ENCODE results near the gene CMKLR1. TPM values are rescaled to one million over a fixed set of nuclear protein-coding genes. Genes with fewer than 3 reads are reported as not detected.

The CMKLR1 gene
- total RNA-seq, 2 experiments from 2014 or later: not detected

GRCh38 chr12:108303703-108304102 is 35.4 kb downstream of the CMKLR1 start:
- Mint-ChIP-seq H3K4me3 (no peak overlapping the region), H3K27me3 (peaks cover 18% of the 10 kb centered on the region), H3K4me1 (peaks cover 50% of the 10 kb centered on the region), H3K27ac (no peak overlapping the region), H3K36me3 (ENCODE audit: low read depth) (no peaks in the 10 kb centered on the region), H3K9me3 (no peaks in the 10 kb centered on the region)
- ChIA-PET CTCF (no interaction called here), POLR2A (no interaction called here)
- DNase-seq: no peak

- H3K27ac Mint-ChIP-seq: no peak overlapping the region
- ChIA-PET CTCF (no interaction called here), POLR2A (no interaction called here)
- no peaks in the 10 kb centered on the region for H3K36me3 Mint-ChIP-seq (ENCODE audit: low read depth)
- no peaks in the 10 kb centered on the region for H3K9me3 Mint-ChIP-seq
- no peak for DNase-seq
- peaks cover 55% of the 10 kb centered on the region for H3K4me1 Mint-ChIP-seq
- H3K4me3 Mint-ChIP-seq: no peak overlapping the region
- peaks cover 18% of the 10 kb centered on the region for H3K27me3 Mint-ChIP-seq
Observed at GRCh38 chr12:108302403-108303311, 36.5 kb downstream of the CMKLR1 start.

GRCh38 chr12:108302016-108302402 is 37.1 kb downstream of the CMKLR1 start:
- no peak for DNase-seq
- Mint-ChIP-seq H3K9me3 (no peaks in the 10 kb centered on the region), H3K36me3 (ENCODE audit: low read depth) (no peaks in the 10 kb centered on the region), H3K4me3 (no peak overlapping the region), H3K27me3 (peaks cover 18% of the 10 kb centered on the region), H3K4me1 (peaks cover 55% of the 10 kb centered on the region), H3K27ac (no peak overlapping the region)
- ChIA-PET POLR2A (no interaction called here), CTCF (no interaction called here)

GRCh38 chr12:108301346-108301745 is 37.8 kb downstream of the CMKLR1 start:
- Mint-ChIP-seq H3K9me3 (no peaks in the 10 kb centered on the region), H3K27me3 (peaks cover 17% of the 10 kb centered on the region), H3K4me1 (peaks cover 54% of the 10 kb centered on the region), H3K4me3 (no peak overlapping the region), H3K27ac (no peak overlapping the region), H3K36me3 (ENCODE audit: low read depth) (no peaks in the 10 kb centered on the region)
- DNase-seq: no peak
- ChIA-PET POLR2A (interaction anchor here (0.8 to 1.0 kb wide), 2 partner anchors 27 to 34 kb away, joined by 3 read pairs; no protein-coding TSS in a partner anchor), CTCF (no interaction called here)

- Mint-ChIP-seq H3K9me3 (no peaks in the 10 kb centered on the region), H3K27me3 (peaks cover 16% of the 10 kb centered on the region), H3K4me3 (no peak overlapping the region)
Observed at GRCh38 chr12:108299980-108300696, 39.0 kb downstream of the CMKLR1 start.

GRCh38 chr12:108299516-108299915 is 39.6 kb downstream of the CMKLR1 start:
- POLR2A ChIA-PET: no interaction called here
- CTCF ChIA-PET: no interaction called here
- Mint-ChIP-seq H3K36me3 (ENCODE audit: low read depth) (no peaks in the 10 kb centered on the region), H3K27ac (no peak overlapping the region), H3K27me3 (peaks cover 10% of the 10 kb centered on the region), H3K9me3 (no peaks in the 10 kb centered on the region), H3K4me1 (peaks cover 52% of the 10 kb centered on the region), H3K4me3 (no peak overlapping the region)
- DNase-seq: no peak

More at GRCh38 chr12:108299980-108300696, 39.0 kb downstream of the CMKLR1 start:
- CTCF ChIA-PET: no interaction called here
- no peak for DNase-seq
- Mint-ChIP-seq H3K27ac (no peak overlapping the region), H3K4me1 (peaks cover 52% of the 10 kb centered on the region), H3K36me3 (ENCODE audit: low read depth) (no peaks in the 10 kb centered on the region)
- POLR2A ChIA-PET: interaction anchor here (0.8 to 1.0 kb wide), 2 partner anchors 29 to 35 kb away, joined by 3 read pairs; no protein-coding TSS in a partner anchor

- CTCF ChIA-PET: interaction anchor here (1.6 kb wide), 1 partner anchor 158 kb away, joined by 3 read pairs; no protein-coding TSS in a partner anchor
- DNase-seq: no peak
- peak overlapping the region; percentile 84 for H3K27ac Mint-ChIP-seq
- no peak overlapping the region for H3K4me3 Mint-ChIP-seq
- POLR2A ChIA-PET: interaction anchor here (3.1 kb wide), 1 partner anchor 14 kb away, joined by 21 read pairs; no protein-coding TSS in a partner anchor
- H3K9me3 Mint-ChIP-seq: no peaks in the 10 kb centered on the region
- peaks cover 5% of the 10 kb centered on the region for H3K27me3 Mint-ChIP-seq
- H3K4me1 Mint-ChIP-seq: peaks cover 52% of the 10 kb centered on the region
- H3K36me3 Mint-ChIP-seq (ENCODE audit: low read depth): no peaks in the 10 kb centered on the region
Observed at GRCh38 chr12:108298761-108299275, 40.3 kb downstream of the CMKLR1 start.

- Mint-ChIP-seq H3K9me3 (no peaks in the 10 kb centered on the region), H3K27ac (peak overlapping the region; percentile 84), H3K4me1 (peaks cover 52% of the 10 kb centered on the region), H3K4me3 (no peak overlapping the region), H3K36me3 (ENCODE audit: low read depth) (no peaks in the 10 kb centered on the region), H3K27me3 (peaks cover 5% of the 10 kb centered on the region)
- peak; percentile 21 for DNase-seq
- POLR2A ChIA-PET: interaction anchor here (1.8 to 3.1 kb wide), 2 partner anchors 9 to 15 kb away, joined by 10 to 21 read pairs; no protein-coding TSS in a partner anchor
- CTCF ChIA-PET: interaction anchor here (0.7 to 2.3 kb wide), 4 partner anchors 9 to 159 kb away, joined by 3 to 17 read pairs (median 4); no protein-coding TSS in a partner anchor
Observed at GRCh38 chr12:108297895-108298760, 41.0 kb downstream of the CMKLR1 start.

GRCh38 chr12:108297424-108297823 is 41.7 kb downstream of the CMKLR1 start:
- no peak for DNase-seq
- CTCF ChIA-PET: interaction anchor here (0.7 to 2.3 kb wide), 7 partner anchors 10 to 215 kb away, joined by 3 to 17 read pairs (median 3); no protein-coding TSS in a partner anchor
- no peaks in the 10 kb centered on the region for H3K36me3 Mint-ChIP-seq (ENCODE audit: low read depth)
- no peak overlapping the region for H3K4me3 Mint-ChIP-seq
- peaks cover 5% of the 10 kb centered on the region for H3K27me3 Mint-ChIP-seq
- H3K27ac Mint-ChIP-seq: peak overlapping the region; percentile 84
- no peaks in the 10 kb centered on the region for H3K9me3 Mint-ChIP-seq
- peaks cover 52% of the 10 kb centered on the region for H3K4me1 Mint-ChIP-seq
- POLR2A ChIA-PET: interaction anchor here (1.8 to 3.1 kb wide), 2 partner anchors 10 to 16 kb away, joined by 10 to 21 read pairs; no protein-coding TSS in a partner anchor

- Mint-ChIP-seq H3K9me3 (no peaks in the 10 kb centered on the region), H3K36me3 (ENCODE audit: low read depth) (no peaks in the 10 kb centered on the region), H3K4me3 (no peak overlapping the region), H3K27ac (peak overlapping the region; percentile 27), H3K27me3 (peaks cover 5% of the 10 kb centered on the region), H3K4me1 (peaks cover 48% of the 10 kb centered on the region)
- CTCF ChIA-PET: interaction anchor here (1.1 to 2.3 kb wide), 5 partner anchors 10 to 215 kb away, joined by 3 to 17 read pairs (median 3); no protein-coding TSS in a partner anchor
- DNase-seq: no peak
- POLR2A ChIA-PET: interaction anchor here (1.8 to 3.1 kb wide), 2 partner anchors 10 to 16 kb away, joined by 10 to 21 read pairs; no protein-coding TSS in a partner anchor
Observed at GRCh38 chr12:108296945-108297344, 42.2 kb downstream of the CMKLR1 start.

- ChIA-PET CTCF (no interaction called here), POLR2A (no interaction called here)
- Mint-ChIP-seq H3K4me3 (no peak overlapping the region), H3K27ac (no peak overlapping the region), H3K27me3 (peaks cover 5% of the 10 kb centered on the region), H3K9me3 (no peaks in the 10 kb centered on the region), H3K4me1 (peaks cover 38% of the 10 kb centered on the region), H3K36me3 (ENCODE audit: low read depth) (no peaks in the 10 kb centered on the region)
- no peak for DNase-seq
Observed at GRCh38 chr12:108295641-108296040, 43.5 kb downstream of the CMKLR1 start.
